ENCODE measurements around the gene HEATR5A. TPM values are rescaled to one million over a fixed set of nuclear protein-coding genes. Genes with fewer than 3 reads are reported as not detected.

The HEATR5A gene
- total and polyA plus RNA-seq, 11 donors, result 22.4 to 57.6 (median 45.5) TPM

DNA sequence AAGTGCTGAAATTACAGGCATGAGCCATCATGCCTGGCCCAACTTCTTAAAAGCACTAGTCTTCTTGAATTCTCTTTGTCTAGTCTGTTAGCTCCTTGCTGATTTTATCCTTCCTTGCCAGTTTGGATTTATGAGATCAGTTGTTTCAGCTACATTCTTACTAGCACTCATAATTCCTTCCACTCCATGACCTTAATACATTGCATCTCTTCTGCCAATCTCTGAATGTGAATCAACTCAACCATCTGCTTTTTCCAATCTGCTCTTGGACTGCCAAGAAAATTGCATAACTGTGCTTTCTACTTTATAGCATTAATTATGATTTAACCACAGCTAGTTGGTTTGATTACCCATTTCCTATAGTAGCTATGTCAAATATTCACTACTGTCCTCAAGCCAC is 14.9 kb upstream of the HEATR5A start:
- peak overlapping the region in 7 of 12 donors; percentile 23 to 68 (median 40) for H3K27ac ChIP-seq
- peak; percentile 48 to 92 (median 73) for ATAC-seq
- peaks cover 0 to 9% (median 0%) of the 10 kb centered on the region in 12 donors for H3K9me3 ChIP-seq
- H3K4me1 ChIP-seq, result peaks cover 0 to 11% (median 0%) of the 10 kb centered on the region in 12 donors
- H3K36me3 ChIP-seq, result peaks cover 0 to 5% (median 0%) of the 10 kb centered on the region in 9 donors
- intact Hi-C loops (cut with DNase I), result no loop called here
- TF ChIP-seq, protein P1, sequence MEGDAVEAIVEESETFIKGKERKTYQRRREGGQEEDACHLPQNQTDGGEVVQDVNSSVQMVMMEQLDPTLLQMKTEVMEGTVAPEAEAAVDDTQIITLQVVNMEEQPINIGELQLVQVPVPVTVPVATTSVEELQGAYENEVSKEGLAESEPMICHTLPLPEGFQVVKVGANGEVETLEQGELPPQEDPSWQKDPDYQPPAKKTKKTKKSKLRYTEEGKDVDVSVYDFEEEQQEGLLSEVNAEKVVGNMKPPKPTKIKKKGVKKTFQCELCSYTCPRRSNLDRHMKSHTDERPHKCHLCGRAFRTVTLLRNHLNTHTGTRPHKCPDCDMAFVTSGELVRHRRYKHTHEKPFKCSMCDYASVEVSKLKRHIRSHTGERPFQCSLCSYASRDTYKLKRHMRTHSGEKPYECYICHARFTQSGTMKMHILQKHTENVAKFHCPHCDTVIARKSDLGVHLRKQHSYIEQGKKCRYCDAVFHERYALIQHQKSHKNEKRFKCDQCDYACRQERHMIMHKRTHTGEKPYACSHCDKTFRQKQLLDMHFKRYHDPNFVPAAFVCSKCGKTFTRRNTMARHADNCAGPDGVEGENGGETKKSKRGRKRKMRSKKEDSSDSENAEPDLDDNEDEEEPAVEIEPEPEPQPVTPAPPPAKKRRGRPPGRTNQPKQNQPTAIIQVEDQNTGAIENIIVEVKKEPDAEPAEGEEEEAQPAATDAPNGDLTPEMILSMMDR (IDR thresholded peaks at IDR 0.05), result no peak
- TF ChIP-seq POLR2A (IDR thresholded peaks at IDR 0.05), result no peak
- no peak for DNase-seq
- H3K4me3 ChIP-seq, result no peak overlapping the region
- no peaks in the 10 kb centered on the region for H3K27me3 ChIP-seq

DNA sequence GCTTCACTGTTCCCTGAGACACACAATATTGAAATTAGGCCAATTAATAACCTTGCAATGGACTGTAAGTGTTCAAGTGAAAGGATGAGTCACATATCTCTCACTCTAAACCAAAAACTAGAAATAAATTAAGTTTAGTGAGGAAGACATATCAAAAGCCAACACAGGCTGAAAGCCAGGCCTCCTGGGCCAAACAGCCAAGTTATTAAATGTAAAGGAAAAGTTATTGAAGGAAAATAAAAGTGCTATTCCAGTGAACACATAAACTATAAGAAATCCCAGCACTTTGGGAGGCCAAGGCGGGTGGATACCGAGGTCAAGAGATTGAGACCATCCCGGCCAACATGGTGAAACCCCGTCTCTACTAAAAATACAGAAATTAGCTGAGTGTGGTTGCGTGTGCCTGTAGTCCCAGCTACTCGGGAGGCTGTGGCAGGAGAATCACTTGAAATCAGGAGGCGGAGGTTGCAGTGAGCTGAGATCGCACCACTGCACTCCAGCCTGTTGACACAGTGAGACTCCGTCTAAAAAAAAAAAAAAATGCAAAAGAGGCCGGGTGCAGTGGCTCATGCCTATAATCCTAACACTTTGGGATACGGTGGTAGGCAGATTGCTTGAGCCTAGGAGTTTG is 10.4 kb upstream of the HEATR5A start:
- Histone ChIP-seq H3K4me1 (peaks cover 0 to 11% (median 0%) of the 10 kb centered on the region in 12 donors), H3K9me3 (peaks cover 0 to 9% (median 0%) of the 10 kb centered on the region in 12 donors), H3K27ac (no peak overlapping the region), H3K4me3 (no peak overlapping the region), H3K27me3 (no peaks in the 10 kb centered on the region), H3K36me3 (peaks cover 0 to 5% (median 0%) of the 10 kb centered on the region in 9 donors)
- DNase-seq, result no peak
- WGBS, 4 donors, result 93 to 97% (median 96%) methylated on average over 11 of the region's 11 CpGs
- no peak for ATAC-seq
- intact Hi-C loops (cut with DNase I), result no loop called here
- TF ChIP-seq, protein P1 (IDR thresholded peaks at IDR 0.05), result no peak
- TF ChIP-seq POLR2A (IDR thresholded peaks at IDR 0.05), result no peak

DNA sequence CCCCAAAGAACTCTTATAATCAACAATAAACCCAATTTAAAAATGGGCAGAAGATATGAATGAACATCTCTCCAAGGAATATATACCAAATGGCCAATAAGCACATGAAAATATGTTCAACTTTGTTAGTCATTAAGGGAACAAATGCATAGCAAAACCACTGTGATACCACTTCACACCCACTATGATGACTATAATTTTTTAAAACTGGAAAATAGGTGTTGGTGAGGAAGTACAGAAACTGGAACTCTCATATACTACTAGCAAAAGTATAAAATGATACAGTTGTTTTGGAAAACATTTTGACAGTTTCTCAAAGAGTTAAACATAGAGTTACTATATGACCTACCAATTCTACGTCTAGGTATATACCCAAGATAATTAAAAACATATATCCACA is 9.4 kb upstream of the HEATR5A start:
- ATAC-seq, result no peak
- DNase-seq, result no peak
- H3K4me1 ChIP-seq, result peaks cover 0 to 2% (median 0%) of the 10 kb centered on the region in 12 donors
- TF ChIP-seq, protein P1 (IDR thresholded peaks at IDR 0.05), result no peak
- TF ChIP-seq POLR2A (IDR thresholded peaks at IDR 0.05), result no peak
- intact Hi-C loops (cut with DNase I), result no loop called here
- H3K27me3 ChIP-seq, result no peaks in the 10 kb centered on the region
- peaks cover 0 to 9% (median 0%) of the 10 kb centered on the region in 12 donors for H3K9me3 ChIP-seq
- 94 to 100% (median 98%) methylated on average over 1 of the region's 1 CpG for WGBS, 4 donors
- no peak overlapping the region for H3K4me3 ChIP-seq
- H3K27ac ChIP-seq, result no peak overlapping the region
- peaks cover 0 to 5% (median 0%) of the 10 kb centered on the region in 9 donors for H3K36me3 ChIP-seq

DNA sequence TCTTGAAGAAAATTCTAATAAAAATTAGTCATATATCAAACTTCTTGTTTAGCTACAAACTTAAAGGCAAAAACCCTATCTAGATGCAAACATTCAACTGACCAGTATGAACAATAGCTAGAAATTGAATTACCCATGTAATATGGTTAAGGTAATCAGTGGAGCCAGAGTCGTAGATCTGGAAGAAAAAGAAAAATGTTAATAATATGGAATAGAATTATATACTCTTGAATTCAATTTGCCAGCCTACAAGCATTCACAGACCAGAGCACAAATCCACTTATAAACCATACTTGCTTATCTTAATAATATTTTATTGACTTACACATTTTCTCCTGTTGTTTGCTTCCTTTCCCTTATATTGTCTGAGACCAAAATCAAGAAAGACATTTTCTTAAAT is 7.7 kb upstream of the HEATR5A start:
- Histone ChIP-seq H3K27me3 (no peaks in the 10 kb centered on the region), H3K36me3 (peaks cover 0 to 5% (median 0%) of the 10 kb centered on the region in 9 donors), H3K9me3 (peaks cover 0 to 9% (median 0%) of the 10 kb centered on the region in 12 donors), H3K4me1 (no peaks in the 10 kb centered on the region), H3K4me3 (no peak overlapping the region), H3K27ac (no peak overlapping the region)
- ATAC-seq, result no peak
- intact Hi-C loops (cut with DNase I), result no loop called here
- no peak for DNase-seq
- WGBS, 4 donors, result 93 to 99% (median 97%) methylated on average over 1 of the region's 1 CpG
- TF ChIP-seq, protein P1 (IDR thresholded peaks at IDR 0.05), result no peak
- no peak for TF ChIP-seq POLR2A (IDR thresholded peaks at IDR 0.05)
